Gastroesophageal sphincter (tissue), 4 donors: Measurements from ENCODE around the gene SMAP2. TPM values are rescaled to one million over a fixed set of nuclear protein-coding genes. Genes with fewer than 3 reads are reported as not detected.

Experiments used
- ATAC-seq: fragments of 150-250 bp; one replicate; pipeline ENCODE4 v1.9.1; 2016; ENCODE audit warnings: mild to moderate bottlenecking, moderate library complexity
- H3K27ac ChIP-seq, 4 donors: fragments of 200-600 bp; sonication (generic) in 3 of 4; 1 replicate in 3 of 4; 2 replicates in 1 of 4; pipeline ENCODE4 v1.5.1; 2016 to 2019
- H3K27me3 ChIP-seq: fragments of 200-600 bp; sonication (generic); one replicate; pipeline ENCODE4 v1.5.1; 2019
- H3K36me3 ChIP-seq, 2 donors: fragments of 200-600 bp; sonication (generic); one replicate each; pipeline ENCODE4 v1.5.1; 2019; ENCODE audit warnings: control low read depth in 1 of 2
- H3K4me1 ChIP-seq, 3 donors: fragments of 200-600 bp; sonication (generic); 1 replicate in 2 of 3; 2 replicates in 1 of 3; pipeline ENCODE4 v1.5.1; 2016 to 2019; ENCODE audit warnings: control low read depth in 2 of 3
- H3K4me3 ChIP-seq, 2 donors: fragments of 200-600 bp; sonication (generic); one replicate each; pipeline ENCODE4 v1.5.1; 2019; ENCODE audit warnings: mild to moderate bottlenecking in 1 of 2, moderate library complexity in 1 of 2
- H3K9me3 ChIP-seq, 3 donors: fragments of 200-600 bp; sonication (generic); one replicate each; pipeline ENCODE4 v1.5.1; 2017 to 2019; ENCODE audit warnings: control low read depth in 2 of 3
- EP300 ChIP-seq: sonication (generic); formaldehyde crosslinking; IDR thresholded peaks from one replicate; pipeline ENCODE4 v1.6.1; 2017; ENCODE audit warnings: antibody characterized with exemption, mild to moderate bottlenecking
- POLR2A ChIP-seq, 2 donors: fragments of 450-650 bp; IDR thresholded peaks; one replicate each; pipeline ENCODE4 v1.6.1; 2017; ENCODE audit warnings: antibody characterized with exemption in 2 of 2, mild to moderate bottlenecking in 2 of 2, moderate library complexity in 1 of 2
- POLR2AphosphoS5 ChIP-seq: sonication (generic); formaldehyde crosslinking; IDR thresholded peaks from one replicate; pipeline ENCODE4 v1.6.1; 2017; ENCODE audit warnings: antibody characterized with exemption
- WGBS, 2 donors: methylation state at CpG; one replicate each; pipeline ENCODE4 v1.1.5; 2018; ENCODE audit warnings: low coverage in 1 of 2; 5-methylcytosine and 5-hydroxymethylcytosine counted together
- total RNA-seq, 4 donors: library from RNA; depleted of rRNA; stranded (reverse); fragments of >200 nt; gene quantifications; one replicate each; pipeline ENCODE4 v1.1.0, GENCODE V29; 2016
- TF ChIP-seq, protein P1 (sequence below), 4 experiments: fragments of 200-600 bp in 2 of 4; fragments of 450-650 bp in 2 of 4; sonication (generic) in 1 of 4; IDR thresholded peaks; one replicate each; pipeline ENCODE4 v1.5.1; 2017 to 2019; ENCODE audit warnings: antibody characterized with exemption in 4 of 4, mild to moderate bottlenecking in 2 of 4, moderate library complexity in 2 of 4

The SMAP2 gene
- total RNA-seq, 4 donors from 2014 or later = 19.9 to 43.2 (median 26.6) TPM

DNA sequence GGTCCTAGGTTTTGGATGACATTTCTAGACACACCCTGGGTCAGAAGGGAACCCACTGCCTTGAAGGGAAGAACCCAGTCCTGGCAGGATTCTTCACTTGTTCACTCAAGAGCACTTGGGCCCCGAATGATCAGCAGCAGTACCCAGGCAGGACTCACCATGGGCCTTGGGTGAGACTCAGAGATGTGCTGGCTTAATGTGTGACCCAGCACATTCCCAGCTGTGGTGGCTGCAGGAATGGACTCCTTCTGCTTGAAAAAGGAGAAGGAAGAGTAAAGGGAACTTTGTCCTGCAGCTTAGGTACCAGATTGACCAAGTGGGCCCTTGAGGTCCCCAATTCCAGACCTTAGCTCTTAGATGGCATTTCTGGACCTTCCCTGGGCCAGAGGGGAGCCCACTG is 12.3 kb upstream of the SMAP2 start:
- no CpG with 5 or more reads among the region's 1 CpG for WGBS, 2 donors
- Histone ChIP-seq H3K27me3 (peaks cover 13% of the 10 kb centered on the region), H3K4me3 (no peak overlapping the region), H3K36me3 (no peaks in the 10 kb centered on the region), H3K27ac (no peak overlapping the region), H3K4me1 (no peaks in the 10 kb centered on the region), H3K9me3 (peaks cover 0 to 25% (median 0%) of the 10 kb centered on the region in 3 donors)
- TF ChIP-seq, protein P1, sequence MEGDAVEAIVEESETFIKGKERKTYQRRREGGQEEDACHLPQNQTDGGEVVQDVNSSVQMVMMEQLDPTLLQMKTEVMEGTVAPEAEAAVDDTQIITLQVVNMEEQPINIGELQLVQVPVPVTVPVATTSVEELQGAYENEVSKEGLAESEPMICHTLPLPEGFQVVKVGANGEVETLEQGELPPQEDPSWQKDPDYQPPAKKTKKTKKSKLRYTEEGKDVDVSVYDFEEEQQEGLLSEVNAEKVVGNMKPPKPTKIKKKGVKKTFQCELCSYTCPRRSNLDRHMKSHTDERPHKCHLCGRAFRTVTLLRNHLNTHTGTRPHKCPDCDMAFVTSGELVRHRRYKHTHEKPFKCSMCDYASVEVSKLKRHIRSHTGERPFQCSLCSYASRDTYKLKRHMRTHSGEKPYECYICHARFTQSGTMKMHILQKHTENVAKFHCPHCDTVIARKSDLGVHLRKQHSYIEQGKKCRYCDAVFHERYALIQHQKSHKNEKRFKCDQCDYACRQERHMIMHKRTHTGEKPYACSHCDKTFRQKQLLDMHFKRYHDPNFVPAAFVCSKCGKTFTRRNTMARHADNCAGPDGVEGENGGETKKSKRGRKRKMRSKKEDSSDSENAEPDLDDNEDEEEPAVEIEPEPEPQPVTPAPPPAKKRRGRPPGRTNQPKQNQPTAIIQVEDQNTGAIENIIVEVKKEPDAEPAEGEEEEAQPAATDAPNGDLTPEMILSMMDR (IDR thresholded peaks at IDR 0.05) = no peak
- no peak for TF ChIP-seq POLR2AphosphoS5
- no peak for TF ChIP-seq POLR2A (IDR thresholded peaks at IDR 0.05)
- TF ChIP-seq EP300 = no peak
- ATAC-seq = no peak

DNA sequence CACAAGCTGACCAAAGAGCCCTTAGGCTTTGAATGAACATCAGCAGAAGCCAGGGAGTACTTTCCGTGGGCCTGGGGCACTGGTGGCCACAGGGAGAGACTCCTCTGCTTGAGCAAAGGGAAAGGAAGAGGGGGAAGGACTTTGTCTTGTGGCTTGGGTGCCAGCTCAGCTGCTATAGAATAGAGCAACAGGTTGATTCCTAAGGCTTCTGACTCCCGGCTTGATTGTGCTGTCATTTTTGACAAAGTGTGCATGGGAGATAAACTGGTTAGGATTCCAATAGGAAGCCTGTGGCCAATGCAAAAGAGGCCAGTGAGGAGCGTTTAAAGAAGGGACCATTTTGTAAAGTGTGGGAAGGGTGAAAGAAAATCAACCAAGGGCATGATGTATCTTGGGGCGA is 11.9 kb upstream of the SMAP2 start:
- no peaks in the 10 kb centered on the region for H3K4me1 ChIP-seq
- peaks cover 13% of the 10 kb centered on the region for H3K27me3 ChIP-seq
- no peak for ATAC-seq
- TF ChIP-seq POLR2A (IDR thresholded peaks at IDR 0.05) = no peak
- no peak for TF ChIP-seq POLR2AphosphoS5
- TF ChIP-seq, protein P1 (IDR thresholded peaks at IDR 0.05) = no peak
- TF ChIP-seq EP300 = no peak
- WGBS, 2 donors = 77 to 80% methylated on average over 1 to 4 of the region's 4 CpGs
- no peak overlapping the region for H3K27ac ChIP-seq
- peaks cover 0 to 25% (median 0%) of the 10 kb centered on the region in 3 donors for H3K9me3 ChIP-seq
- H3K4me3 ChIP-seq = no peak overlapping the region
- H3K36me3 ChIP-seq = no peaks in the 10 kb centered on the region

DNA sequence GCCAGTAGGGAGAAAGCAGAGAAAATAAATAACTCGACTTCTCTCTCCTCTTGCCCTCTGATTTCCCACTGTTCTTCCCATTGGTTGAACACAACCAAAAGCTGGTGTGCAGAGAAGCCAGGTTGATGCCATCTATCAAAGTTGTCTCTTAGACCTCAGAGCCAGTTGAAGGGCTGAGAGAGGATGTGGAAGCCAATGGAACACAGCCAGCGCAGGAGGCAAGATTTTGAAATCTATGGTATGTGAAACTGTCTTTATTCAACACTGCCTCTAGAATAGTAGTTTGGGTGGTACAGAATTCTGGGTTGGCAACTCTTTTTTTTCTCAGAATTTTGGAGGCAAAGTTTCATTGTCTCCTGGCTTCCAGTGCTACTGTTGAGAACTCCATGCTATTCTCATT is 11.3 kb upstream of the SMAP2 start:
- ATAC-seq = no peak
- TF ChIP-seq, protein P1 (IDR thresholded peaks at IDR 0.05) = no peak
- TF ChIP-seq EP300 (no peak), POLR2A (IDR thresholded peaks at IDR 0.05) (no peak), POLR2AphosphoS5 (no peak)
- no peaks in the 10 kb centered on the region for H3K4me1 ChIP-seq
- H3K27ac ChIP-seq = no peak overlapping the region
- H3K9me3 ChIP-seq = peaks cover 0 to 22% (median 0%) of the 10 kb centered on the region in 3 donors
- H3K36me3 ChIP-seq = no peaks in the 10 kb centered on the region
- 57 to 100% methylated on average over 1 to 2 of the region's 2 CpGs for WGBS, 2 donors
- H3K27me3 ChIP-seq = peaks cover 13% of the 10 kb centered on the region
- H3K4me3 ChIP-seq = no peak overlapping the region

DNA sequence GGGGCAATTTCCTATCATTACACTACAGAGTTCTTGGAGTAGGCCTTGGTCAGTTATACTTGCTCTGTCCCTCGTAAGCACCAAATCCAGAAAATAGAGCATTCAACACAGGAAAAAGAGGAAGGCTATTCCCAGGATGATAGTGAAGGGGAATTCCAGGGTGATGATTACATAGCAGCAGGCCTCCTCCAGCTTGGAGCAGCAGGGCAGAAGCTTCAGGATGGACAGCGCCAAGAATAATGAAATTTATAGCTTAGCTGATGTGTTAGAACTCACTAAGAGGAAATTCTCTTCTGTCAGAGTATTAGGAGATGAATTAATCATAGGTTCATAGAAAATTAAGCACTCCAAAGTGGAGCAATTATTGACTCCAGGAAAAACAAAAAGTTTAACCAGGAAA is 10.8 kb upstream of the SMAP2 start:
- Histone ChIP-seq H3K9me3 (peaks cover 0 to 17% (median 0%) of the 10 kb centered on the region in 3 donors), H3K27ac (no peak overlapping the region), H3K4me1 (no peaks in the 10 kb centered on the region), H3K36me3 (no peaks in the 10 kb centered on the region), H3K27me3 (peaks cover 13% of the 10 kb centered on the region), H3K4me3 (no peak overlapping the region)
- ATAC-seq = no peak
- WGBS, 2 donors = 17 to 39% methylated on average over 1 to 2 of the region's 2 CpGs
- TF ChIP-seq POLR2A (IDR thresholded peaks at IDR 0.05) (no peak), EP300 (no peak), POLR2AphosphoS5 (no peak)
- TF ChIP-seq, protein P1 (IDR thresholded peaks at IDR 0.05) = no peak

DNA sequence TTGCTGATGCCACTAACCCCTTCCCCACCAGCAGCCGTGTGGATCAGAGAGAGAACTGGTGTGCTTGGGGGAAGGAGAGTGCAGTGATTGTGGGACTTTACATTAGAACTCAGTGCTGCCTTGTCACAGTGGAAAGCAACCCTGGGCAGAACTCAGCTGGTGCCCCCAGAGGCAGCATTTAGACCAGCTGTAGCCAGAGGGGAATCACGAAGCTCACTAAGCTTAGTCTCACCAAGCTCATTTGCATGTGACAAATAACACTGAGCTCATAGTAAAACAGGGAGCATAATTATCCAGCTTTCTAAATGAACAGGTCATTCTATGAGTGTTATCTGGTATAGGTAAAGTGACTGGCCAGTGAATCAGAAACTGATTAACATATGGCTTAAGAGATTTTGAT is 9.8 kb upstream of the SMAP2 start:
- no peak for TF ChIP-seq POLR2A (IDR thresholded peaks at IDR 0.05)
- no peak for TF ChIP-seq POLR2AphosphoS5
- TF ChIP-seq EP300 = no peak
- TF ChIP-seq, protein P1 (IDR thresholded peaks at IDR 0.05) = no peak

More for the DNA sequence above, 9.8 kb upstream of the SMAP2 start:
- Histone ChIP-seq H3K27me3 (peaks cover 13% of the 10 kb centered on the region), H3K4me1 (no peaks in the 10 kb centered on the region), H3K27ac (no peak overlapping the region), H3K36me3 (no peaks in the 10 kb centered on the region), H3K4me3 (no peak overlapping the region), H3K9me3 (peaks cover 0 to 7% (median 0%) of the 10 kb centered on the region in 3 donors)
- no peak for ATAC-seq
- whole genome bisulfite sequencing, 2 donors = 28 to 38% methylated on average over 2 of the region's 2 CpGs
